H9 (cell line): ENCODE data around the gene PGBD5. TPM values are rescaled to one million over a fixed set of nuclear protein-coding genes. Genes with fewer than 3 reads are reported as not detected.

Experiments used
- DNase-seq: peaks from one replicate; pipeline ENCODE4 v3.0.0-alpha.2; 2017
- H2AFZ ChIP-seq: one replicate; pipeline ENCODE4 v1.6.1; 2013; ENCODE audit warnings: mild to moderate bottlenecking, low read length, control low read depth, moderate library complexity
- H2AK5ac ChIP-seq: 2 replicates; pipeline ENCODE4 v1.6.1; 2013; ENCODE audit warnings: low read length, control low read depth, mixed read lengths; ENCODE audit not compliant: insufficient read length
- H2BK120ac ChIP-seq: one replicate; pipeline ENCODE4 v1.6.1; 2013; ENCODE audit warnings: low read depth, mild to moderate bottlenecking, low read length, control low read depth, inconsistent platforms; ENCODE audit not compliant: poor library complexity, severe bottlenecking
- H2BK12ac ChIP-seq: 2 replicates; pipeline ENCODE4 v1.6.1; 2013; ENCODE audit warnings: low read length, control low read depth, mixed read lengths, low read depth; ENCODE audit not compliant: insufficient read length
- H2BK15ac ChIP-seq: 2 replicates; pipeline ENCODE4 v1.6.1; 2013; ENCODE audit warnings: low read depth, low read length, control low read depth
- H2BK20ac ChIP-seq: one replicate; pipeline ENCODE4 v1.6.1; 2013; ENCODE audit warnings: low read depth, mild to moderate bottlenecking, low read length, control low read depth, inconsistent platforms; ENCODE audit not compliant: poor library complexity, severe bottlenecking
- H2BK5ac ChIP-seq: 2 replicates; pipeline ENCODE4 v1.6.1; 2013; ENCODE audit warnings: low read length, control low read depth, mixed read lengths; ENCODE audit not compliant: insufficient read length
- H3K14ac ChIP-seq: 2 replicates; pipeline ENCODE4 v1.6.1; 2013; ENCODE audit warnings: low read length, control low read depth; ENCODE audit not compliant: insufficient read depth
- H3K18ac ChIP-seq: 2 replicates; pipeline ENCODE4 v1.6.1; 2013; ENCODE audit warnings: low read depth, mild to moderate bottlenecking, mixed read lengths, low read length, control low read depth; ENCODE audit not compliant: insufficient read length
- H3K23ac ChIP-seq: 2 replicates; pipeline ENCODE4 v1.6.1; 2013; ENCODE audit warnings: low read length, control low read depth, mixed read lengths, low read depth; ENCODE audit not compliant: insufficient read length
- H3K23me2 ChIP-seq: 2 replicates; pipeline ENCODE4 v1.6.1; 2013; ENCODE audit warnings: low read depth, mild to moderate bottlenecking, mixed read lengths, low read length, control low read depth; ENCODE audit not compliant: insufficient read length, poor library complexity, severe bottlenecking
- H3K27ac ChIP-seq: 2 replicates; pipeline ENCODE4 v1.5.1; 2013; ENCODE audit warnings: low read length, control low read depth, mixed read lengths, low read depth; ENCODE audit not compliant: insufficient read length
- H3K27me3 ChIP-seq: 2 replicates; pipeline ENCODE4 v1.6.1; 2013; ENCODE audit warnings: low read length, control low read depth, inconsistent platforms; ENCODE audit not compliant: insufficient read depth
- H3K4ac ChIP-seq: 2 replicates; pipeline ENCODE4 v1.6.1; 2013; ENCODE audit warnings: low read depth, mild to moderate bottlenecking, control low read depth, inconsistent platforms, low read length, moderate library complexity
- H3K4me1 ChIP-seq: 2 replicates; pipeline ENCODE4 v1.6.1; 2013; ENCODE audit warnings: low read length, control low read depth, inconsistent platforms; ENCODE audit not compliant: insufficient read depth
- H3K4me2 ChIP-seq: 2 replicates; pipeline ENCODE4 v1.6.1; 2013; ENCODE audit warnings: low read length, control low read depth, mixed read lengths; ENCODE audit not compliant: insufficient read length, insufficient read depth
- H3K56ac ChIP-seq: 2 replicates; pipeline ENCODE4 v1.6.1; 2013; ENCODE audit warnings: low read depth, mild to moderate bottlenecking, mixed read lengths, low read length, control low read depth; ENCODE audit not compliant: insufficient read length
- H3K79me1 ChIP-seq: 2 replicates; pipeline ENCODE4 v1.6.1; 2013; ENCODE audit warnings: low read depth, mild to moderate bottlenecking, moderate library complexity, low read length, control low read depth, inconsistent platforms; ENCODE audit not compliant: insufficient read depth, poor library complexity, severe bottlenecking
- H3K79me2 ChIP-seq: 2 replicates; pipeline ENCODE4 v1.6.1; 2013; ENCODE audit warnings: low read length, control low read depth, inconsistent platforms; ENCODE audit not compliant: insufficient read depth
- H3K9ac ChIP-seq: 2 replicates; pipeline ENCODE4 v1.6.1; 2013; ENCODE audit warnings: low read length, control low read depth, mixed read lengths; ENCODE audit not compliant: insufficient read length; ENCODE audit errors: extremely low read depth
- H3K9me3 ChIP-seq: one replicate; pipeline ENCODE4 v1.6.1; 2013; ENCODE audit warnings: low read depth, low read length, inconsistent platforms; ENCODE audit not compliant: control insufficient read depth
- H3T11ph ChIP-seq: one replicate; pipeline ENCODE4 v1.6.1; 2013; ENCODE audit warnings: mild to moderate bottlenecking, low read length, control low read depth, inconsistent platforms
- H4K20me1 ChIP-seq: one replicate; pipeline ENCODE4 v1.6.1; 2013; ENCODE audit not compliant: control insufficient read depth, insufficient read length, insufficient read depth
- H4K5ac ChIP-seq: 2 replicates; pipeline ENCODE4 v1.6.1; 2013; ENCODE audit warnings: low read depth, mild to moderate bottlenecking, mixed read lengths, low read length, control low read depth; ENCODE audit not compliant: insufficient read length
- H4K8ac ChIP-seq: replicated peaks from 2 replicates; pipeline ENCODE4 v1.6.1; 2013; ENCODE audit warnings: low read length, control low read depth, mixed read lengths, low read depth; ENCODE audit not compliant: insufficient read length
- H4K91ac ChIP-seq: 2 replicates; pipeline ENCODE4 v1.6.1; 2013; ENCODE audit warnings: low read depth, mild to moderate bottlenecking, moderate library complexity, mixed read lengths, low read length, control low read depth; ENCODE audit not compliant: insufficient read length
- H3K27ac Mint-ChIP-seq, 3 experiments: 2 replicates in 2 of 3; 3 replicates in 1 of 3; pipeline ENCODE4 v1.8.0; 2020 to 2021; ENCODE audit warnings: mixed read lengths in 3 of 3, mild to moderate bottlenecking in 1 of 3, moderate library complexity in 1 of 3
- H3K27me3 Mint-ChIP-seq: 2 replicates; pipeline ENCODE4 v1.8.0; 2021; ENCODE audit warnings: low read depth, mild to moderate bottlenecking, moderate library complexity, mixed read lengths
- H3K36me3 Mint-ChIP-seq, 3 experiments: 2 replicates in 2 of 3; 3 replicates in 1 of 3; pipeline ENCODE4 v1.8.0; 2020 to 2021; ENCODE audit warnings: low read depth in 3 of 3, mixed read lengths in 3 of 3; ENCODE audit not compliant: insufficient read depth in 1 of 3
- H3K4me1 Mint-ChIP-seq, 2 experiments: 2 replicates each; pipeline ENCODE4 v1.8.0; 2020; ENCODE audit warnings: mixed read lengths in 2 of 2
- H3K4me3 Mint-ChIP-seq, 2 experiments: 2 replicates in 1 of 2; 3 replicates in 1 of 2; pipeline ENCODE4 v1.8.0; 2020 to 2021; ENCODE audit warnings: mild to moderate bottlenecking in 2 of 2, mixed read lengths in 2 of 2, moderate library complexity in 1 of 2
- H3K9me3 Mint-ChIP-seq, 2 experiments: 2 replicates in 1 of 2; 3 replicates in 1 of 2; pipeline ENCODE4 v1.8.0; 2020; ENCODE audit warnings: mild to moderate bottlenecking in 2 of 2, mixed read lengths in 2 of 2, moderate library complexity in 1 of 2
- CTCF ChIP-seq: fragments of 200-600 bp; sonication (generic); conservative IDR thresholded peaks from 3 replicates; pipeline ENCODE4 v1.8.0; 2021; ENCODE audit warnings: antibody characterized with exemption, mild to moderate bottlenecking
- WGBS: extraction: QIAGEN DNeasy Blood & Tissue Kit; methylation state at CpG from one replicate; pipeline ENCODE4 v1.1.7; 2013; ENCODE audit warnings: missing lambda C conversion rate, low lambda C conversion rate, mixed read lengths; ENCODE audit not compliant: insufficient read length; ENCODE audit errors: extremely low coverage; 5-methylcytosine and 5-hydroxymethylcytosine counted together
- total RNA-seq: library from RNA; stranded (reverse); gene quantifications from 2 replicates; pipeline ENCODE4 v1.2.1, GENCODE V29; 2021

PGBD5 gene
- total RNA-seq, 1 experiment from 2014 or later = 19.1 TPM

DNA sequence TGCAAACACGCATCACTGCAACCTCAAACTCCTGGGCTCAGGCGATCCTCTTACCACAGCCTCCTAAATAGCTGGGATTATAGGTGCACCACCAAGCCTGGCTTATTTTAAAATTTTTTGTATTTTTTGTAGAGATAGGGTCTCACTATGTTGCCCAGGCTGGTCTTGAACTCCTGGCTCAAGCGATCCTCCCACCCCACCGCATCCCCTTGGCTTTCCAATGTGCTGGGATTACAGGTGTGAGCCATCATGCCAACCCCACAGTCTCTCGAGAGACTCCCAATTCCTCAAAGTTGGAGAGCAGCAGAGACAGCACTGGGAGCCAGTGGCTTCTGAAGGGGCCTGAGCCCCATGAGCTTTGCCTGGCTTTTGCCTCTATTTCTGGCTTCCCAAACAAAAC, 42.7 kb downstream of the PGBD5 start:
- H3K36me3 Mint-ChIP-seq = peaks cover 12 to 13% (median 13%) of the 10 kb centered on the region in 3 experiments
- no peak overlapping the region for H3K56ac ChIP-seq
- peak overlapping the region in 2 of 3 experiments; percentile 24 to 50; a peak in 1 of 7 replicates for H3K27ac Mint-ChIP-seq
- H3K4ac ChIP-seq = no peak overlapping the region
- no peak overlapping the region; the same call in 1 of the 2 replicates for H2BK15ac ChIP-seq
- no peak overlapping the region for H3K14ac ChIP-seq
- TF ChIP-seq CTCF = no peak
- H2AK5ac ChIP-seq = no peak overlapping the region
- no peak overlapping the region for H3K23ac ChIP-seq
- H3K18ac ChIP-seq = no peak overlapping the region
- H4K5ac ChIP-seq = no peak overlapping the region
- H3K27me3 Mint-ChIP-seq = peaks cover 2% of the 10 kb centered on the region; the same call in 1 of the 2 replicates
- H2BK5ac ChIP-seq = no peak overlapping the region
- H4K8ac ChIP-seq = no peak overlapping the region
- no CpG with 5 or more reads among the region's 5 CpGs for WGBS
- no peak overlapping the region for H3K4me3 Mint-ChIP-seq
- peak overlapping the region; percentile 53 for H4K91ac ChIP-seq
- no peaks in the 10 kb centered on the region for H3K27me3 ChIP-seq
- H2BK120ac ChIP-seq = no peak overlapping the region
- H3T11ph ChIP-seq = no peak overlapping the region
- DNase-seq = no peak
- no peak overlapping the region for H2AFZ ChIP-seq
- peaks cover 9% of the 10 kb centered on the region for H3K9me3 ChIP-seq
- no peak overlapping the region for H2BK12ac ChIP-seq
- no peaks in the 10 kb centered on the region for H4K20me1 ChIP-seq
- no peaks in the 10 kb centered on the region for H3K79me1 ChIP-seq
- peaks cover 16 to 20% of the 10 kb centered on the region in 2 experiments for H3K4me1 Mint-ChIP-seq
- H3K4me2 ChIP-seq = no peak overlapping the region
- peaks cover 7% of the 10 kb centered on the region; the same call in 1 of the 2 replicates for H3K4me1 ChIP-seq
- H3K23me2 ChIP-seq = no peaks in the 10 kb centered on the region
- H3K9me3 Mint-ChIP-seq = peaks cover 11 to 12% of the 10 kb centered on the region in 2 experiments
- no peak overlapping the region for H2BK20ac ChIP-seq
- no peak overlapping the region for H3K27ac ChIP-seq
- H3K79me2 ChIP-seq = no peaks in the 10 kb centered on the region
- no peak overlapping the region for H3K9ac ChIP-seq
